Urothelium cell line (cell line): ENCODE measurements around the gene RFX2.
"Not testable (repeated sequence)": the region's sequence is repeated elsewhere in the genome, so short reads cannot be mapped to it uniquely, and the experiment has no call there.

Source experiments
- DNase-seq: peaks from one replicate; pipeline ENCODE4 v3.0.0; 2011; ENCODE audit warnings: low spot score, mixed read lengths
- FAIRE-seq: peaks from 2 replicates; lab custom pipeline; 2011; peaks lifted over from hg19 to GRCh38; lab: Jason Lieb, UNC

The RFX2 gene

DNA sequence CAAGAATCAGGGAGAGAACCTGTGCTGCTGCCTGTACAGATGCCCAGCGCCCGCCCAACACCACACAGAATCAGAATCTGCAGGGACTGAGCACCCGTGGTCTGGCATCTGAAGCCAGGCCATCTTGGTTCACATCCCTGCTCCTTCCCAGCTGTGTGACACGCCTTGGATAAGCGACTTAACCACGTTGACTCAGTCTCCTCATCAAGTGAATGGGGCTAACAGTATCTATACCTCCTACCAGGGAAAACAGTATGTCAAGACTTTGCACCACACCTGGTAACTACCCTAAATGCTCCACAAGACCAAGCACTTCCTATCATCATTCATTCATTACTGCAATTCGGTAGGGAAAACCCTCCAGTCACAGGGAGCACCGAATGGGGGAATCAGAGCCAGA, 133.5 kb downstream of the RFX2 start:
- FAIRE-seq = no peak
- no peak for DNase-seq

DNA sequence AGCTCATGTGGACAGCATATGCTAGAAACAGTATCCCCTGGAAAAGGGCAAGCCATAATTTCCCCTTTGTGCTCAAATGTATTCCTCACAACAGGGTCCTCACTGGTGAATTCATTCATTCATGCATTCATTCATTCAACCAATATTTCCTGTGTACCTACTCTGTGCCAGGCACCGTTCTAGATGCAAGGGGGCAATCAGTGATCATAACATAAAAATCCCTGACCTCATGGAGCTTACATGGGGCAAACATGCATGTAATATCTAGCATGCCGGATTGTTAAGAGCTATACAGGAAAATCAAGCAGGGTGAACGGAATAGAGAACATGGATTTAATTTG, 134.9 kb downstream of the RFX2 start:
- FAIRE-seq (no peak), DNase-seq (no peak)

DNA sequence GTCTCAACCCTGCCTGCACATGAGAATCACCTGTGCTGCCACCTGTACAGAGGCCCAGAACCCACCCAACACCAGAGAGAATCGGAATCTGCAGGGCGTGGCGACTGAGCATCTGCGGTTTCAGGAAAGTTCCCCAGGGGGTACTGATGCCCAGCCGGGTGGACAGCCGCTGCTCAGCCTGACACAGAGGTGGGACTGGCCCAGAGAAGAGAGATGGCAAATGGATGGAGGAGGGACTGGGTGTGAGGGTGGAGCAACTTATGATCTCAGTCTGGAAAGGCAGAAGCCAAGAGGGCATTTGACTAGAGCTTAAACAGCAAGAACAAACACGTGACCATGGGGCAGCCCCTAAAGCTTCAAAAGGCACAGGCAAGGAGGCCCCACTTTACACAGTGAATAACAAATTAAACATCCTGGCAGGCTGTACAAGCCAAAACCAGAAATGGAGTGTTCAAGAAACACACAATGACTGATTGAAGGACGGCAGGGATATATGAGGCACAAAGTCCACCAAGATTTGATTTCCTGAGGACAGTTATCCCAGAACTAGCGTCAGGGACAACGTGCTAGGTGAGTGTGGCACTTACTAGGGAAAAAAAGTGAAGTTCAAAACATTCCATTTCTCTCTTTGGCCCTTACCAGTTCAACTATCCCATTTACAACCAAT, 135.4 kb downstream of the RFX2 start:
- DNase-seq (no peak), FAIRE-seq (no peak)

DNA sequence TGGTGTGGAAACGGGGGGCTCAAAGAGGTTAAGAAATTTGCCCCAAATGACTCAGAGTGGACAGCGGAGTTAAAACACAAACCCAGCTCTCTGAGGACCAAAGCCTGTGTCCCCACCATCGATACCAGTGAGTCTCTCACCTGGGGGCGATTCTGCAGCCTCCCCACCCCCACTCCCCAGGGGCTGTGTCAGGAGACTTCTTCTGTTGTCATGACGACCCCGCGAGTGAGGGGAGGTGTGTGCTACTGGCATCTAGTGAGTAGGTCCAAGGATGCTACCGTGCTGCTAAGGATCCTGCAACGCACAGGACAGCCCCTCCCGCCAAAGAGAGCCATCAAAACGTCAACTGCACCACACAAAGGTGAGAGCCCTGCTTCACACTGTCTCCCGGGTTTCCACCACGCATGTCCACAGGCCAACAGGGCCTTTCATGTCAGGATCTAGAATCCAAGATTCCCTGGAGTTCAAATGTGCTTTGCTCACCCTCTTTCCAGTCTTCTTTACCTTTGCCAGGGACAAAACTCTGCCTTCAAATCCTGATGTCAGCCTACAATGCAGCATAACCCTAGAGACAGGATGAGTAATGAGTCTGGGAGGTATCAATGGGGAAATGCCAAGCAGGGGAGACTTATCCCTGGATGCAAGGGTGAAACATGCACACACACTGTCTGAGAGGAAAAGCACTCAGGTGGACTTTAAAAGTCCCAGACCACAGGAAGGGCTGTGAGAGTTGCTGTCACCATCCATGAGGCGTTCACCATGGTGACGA, 136.2 kb downstream of the RFX2 start:
- DNase-seq (no peak), FAIRE-seq (no peak)

DNA sequence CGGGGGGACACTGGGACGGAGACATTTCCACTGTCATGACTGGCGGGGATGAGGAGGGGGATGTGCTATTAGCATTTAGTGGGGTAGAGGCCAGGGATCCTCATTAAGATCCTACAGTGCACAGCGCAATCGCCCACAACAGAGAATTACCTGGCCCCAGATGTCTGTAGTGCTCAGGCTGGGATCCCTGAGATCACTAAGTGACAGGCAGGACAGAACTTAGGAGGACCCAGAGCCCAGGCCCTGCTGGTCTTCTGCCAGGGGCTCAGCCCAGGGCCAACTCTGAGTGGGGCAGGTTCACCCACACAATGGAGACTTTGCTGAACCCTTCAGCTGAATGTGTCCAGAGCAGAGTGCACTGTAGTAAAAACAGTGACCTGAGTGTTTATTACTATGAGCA, 136.9 kb downstream of the RFX2 start:
- DNase-seq (no peak), FAIRE-seq (no peak)

- DNase-seq = no peak
- no peak for FAIRE-seq
These were observed 138.0 kb downstream of the RFX2 start for GRCh38 chr19:5972355-5972731.

DNA sequence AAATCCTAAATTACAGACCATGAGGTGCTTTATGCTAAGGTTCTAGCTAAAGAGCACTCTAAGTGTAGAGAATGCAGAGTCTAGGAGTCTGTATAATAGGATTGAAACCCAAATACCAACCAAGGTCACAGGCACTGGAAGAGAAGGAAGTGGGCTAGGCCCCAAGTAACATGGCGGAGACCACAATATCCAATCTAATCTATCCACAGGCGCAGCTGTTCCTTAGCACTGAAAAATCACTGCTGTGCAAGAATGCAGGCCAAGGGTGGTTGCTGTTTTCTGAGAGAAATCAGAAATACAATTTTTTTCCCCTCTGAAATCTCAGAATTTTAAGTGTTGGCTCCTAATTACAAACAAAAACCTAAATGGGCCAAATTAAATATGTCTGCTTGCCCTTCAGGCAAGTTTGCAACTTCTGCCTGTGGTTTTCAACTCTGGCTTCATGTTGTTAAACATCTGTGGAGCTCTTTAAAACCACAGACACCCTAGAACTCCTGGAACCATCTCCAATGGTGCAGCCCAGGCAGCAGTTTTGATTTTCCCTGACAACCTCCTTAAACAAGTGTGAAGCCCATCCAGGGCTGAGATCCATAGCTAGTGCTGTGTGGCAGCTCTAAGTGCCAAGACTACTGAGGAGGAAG, 138.5 kb downstream of the RFX2 start:
- DNase-seq = no peak
- no peak for FAIRE-seq

GRCh38 chr19:5969476-5969875, 140.8 kb downstream of the RFX2 start:
- FAIRE-seq (no peak), DNase-seq (no peak)

DNA sequence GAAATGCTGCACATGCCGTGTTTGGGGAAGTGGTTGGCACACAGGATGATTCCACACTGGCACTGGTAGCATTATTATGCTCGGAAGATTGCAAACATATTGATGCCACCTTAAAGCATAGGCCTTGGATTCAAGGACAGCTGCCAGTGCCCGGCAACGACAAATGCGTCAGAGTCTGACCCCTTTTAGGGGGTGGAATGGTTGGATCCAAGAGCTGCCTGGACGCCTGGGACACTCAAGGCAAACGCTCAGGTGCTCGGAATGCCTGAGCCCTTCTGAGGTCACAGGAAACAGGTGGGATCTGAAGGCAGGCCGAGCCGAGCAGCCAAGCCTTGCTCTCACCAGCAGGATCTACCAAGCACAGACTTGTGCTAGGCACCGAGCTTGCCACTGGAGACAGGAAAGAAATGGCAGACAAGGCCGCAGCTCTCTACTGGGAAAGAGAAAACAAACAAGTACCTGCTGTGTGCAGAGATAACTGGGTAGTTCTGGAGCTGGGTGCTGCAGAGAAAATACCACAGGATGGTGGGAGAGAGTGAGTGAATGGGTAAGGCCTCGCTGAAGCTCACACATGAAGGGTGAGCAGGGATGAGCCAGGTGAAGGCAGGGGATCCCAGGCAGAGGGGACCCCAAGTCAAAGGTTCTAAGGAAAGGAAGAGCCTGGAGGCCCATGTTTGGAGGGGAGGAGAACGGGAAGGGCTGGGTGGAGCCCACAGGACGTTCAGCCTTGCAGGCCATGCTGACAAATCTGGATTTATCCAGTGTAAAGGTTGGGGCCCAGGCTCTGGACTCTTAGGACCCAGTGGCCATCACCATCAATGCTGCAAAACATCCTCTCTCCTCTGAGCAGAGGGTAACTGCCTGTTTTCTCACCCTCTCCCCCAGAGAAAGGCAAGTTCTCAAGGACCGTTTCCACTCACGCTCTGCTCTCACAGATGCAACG, 141.6 kb downstream of the RFX2 start:
- FAIRE-seq (no peak), DNase-seq (no peak)

DNA sequence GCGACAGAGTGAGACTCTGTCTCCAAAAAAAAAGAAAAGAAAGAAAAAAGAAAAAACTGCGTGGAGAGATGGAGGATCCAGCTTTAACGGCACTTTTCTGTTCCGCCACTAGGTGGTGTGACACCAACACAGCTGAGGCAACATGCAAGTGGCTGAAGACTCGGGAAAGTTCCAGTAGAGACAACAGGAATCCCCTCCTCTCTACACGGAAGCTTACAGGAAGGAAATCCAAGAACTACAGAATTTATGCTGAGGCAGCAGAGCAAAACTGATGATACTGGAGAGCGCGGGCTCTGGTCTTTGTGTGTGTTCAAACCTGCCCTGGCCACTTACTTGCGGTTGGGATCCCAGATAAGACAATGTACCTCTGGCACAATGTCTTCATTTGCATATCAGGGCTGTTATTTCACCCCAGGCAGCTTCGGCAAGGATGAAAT, 142.3 kb downstream of the RFX2 start:
- no peak for FAIRE-seq
- DNase-seq = peak; percentile 63

DNA sequence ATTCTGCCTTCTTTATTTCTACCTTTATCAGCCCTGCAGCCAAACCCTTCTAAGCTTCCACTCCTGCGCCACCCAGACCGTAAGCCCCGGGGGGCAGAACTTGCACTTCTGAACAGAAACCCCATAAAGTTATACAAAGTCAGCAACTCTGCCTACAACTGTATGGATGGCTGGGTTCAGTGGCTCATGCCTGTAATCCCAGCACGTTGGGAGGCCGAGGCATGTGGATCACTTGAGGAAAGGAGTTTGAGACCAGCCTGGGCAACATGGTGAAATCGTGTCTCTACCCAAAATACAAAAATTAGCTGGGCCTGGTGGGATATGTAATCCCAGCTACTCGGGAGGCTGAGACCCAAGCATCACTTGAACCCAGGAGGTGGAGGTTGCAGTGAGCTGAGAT, 142.7 kb downstream of the RFX2 start:
- no peak for FAIRE-seq
- DNase-seq = no peak

GRCh38 chr19:5966941-5967340, 143.4 kb downstream of the RFX2 start:
- no peak for FAIRE-seq
- DNase-seq = no peak

DNA sequence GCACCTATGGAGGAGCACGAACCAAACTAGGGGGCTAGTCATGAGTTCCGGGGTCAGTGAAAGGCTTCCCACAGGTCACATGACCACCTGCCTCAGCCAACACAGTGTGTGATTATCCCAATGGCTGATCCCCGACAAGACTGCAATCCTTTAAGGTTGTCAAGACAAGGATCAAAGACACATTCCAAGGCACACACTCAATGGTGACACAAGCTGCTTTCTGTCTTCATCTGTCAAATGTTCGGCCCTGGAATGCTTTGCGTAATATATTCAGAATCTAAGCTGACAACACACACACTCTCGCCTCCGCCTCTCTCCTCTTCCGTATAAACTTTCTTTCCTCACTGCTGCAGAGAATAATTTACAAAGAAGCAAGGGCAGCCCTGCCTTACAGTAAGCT, 144.1 kb downstream of the RFX2 start:
- FAIRE-seq = no peak

DNA sequence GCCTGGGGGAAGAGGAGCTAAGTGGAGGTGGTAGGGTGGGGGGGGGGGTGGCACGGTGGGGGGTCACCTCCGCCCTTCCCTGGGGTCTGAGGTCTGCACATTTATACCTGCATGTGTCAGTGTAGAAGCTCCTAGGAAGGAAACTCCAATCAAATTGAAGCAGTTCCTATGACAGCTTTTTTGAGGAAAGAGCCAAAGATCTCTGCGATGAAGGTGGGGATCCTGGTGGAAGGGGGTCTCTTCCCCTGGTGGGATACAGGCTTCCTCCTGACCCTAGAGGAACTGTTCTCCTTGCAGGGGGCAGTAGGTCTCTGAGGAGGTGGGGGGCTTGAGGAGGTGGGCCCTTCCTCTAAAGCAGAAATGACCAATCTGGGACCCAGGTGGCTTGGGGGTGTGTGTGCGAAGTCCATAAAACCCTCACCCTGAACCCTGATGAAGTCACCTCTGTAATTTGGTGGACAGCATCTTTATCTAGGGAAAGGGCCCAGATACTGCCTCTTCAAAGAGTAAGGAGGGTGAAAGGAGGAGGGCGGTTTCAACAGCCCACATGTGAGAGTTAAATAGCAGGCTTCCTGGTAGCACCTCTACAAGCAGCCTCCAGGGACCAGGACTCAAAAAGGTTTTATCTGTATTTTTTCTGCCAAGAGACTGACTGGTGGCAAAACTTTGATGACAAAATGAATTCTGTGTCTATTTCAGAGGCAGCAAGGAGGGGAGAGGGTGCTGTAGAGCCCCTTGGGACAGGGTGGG, 145.3 kb downstream of the RFX2 start:
- no peak for FAIRE-seq
- DNase-seq = no peak

More for the DNA sequence above, 144.1 kb downstream of the RFX2 start:
- DNase-seq = no peak

- no peak for FAIRE-seq
- DNase-seq = no peak
These were observed 146.4 kb downstream of the RFX2 start for GRCh38 chr19:5963855-5964254.

- DNase-seq, FAIRE-seq: not testable (repeated sequence)
These were observed 147.0 kb downstream of the RFX2 start for GRCh38 chr19:5963259-5963658.

DNA sequence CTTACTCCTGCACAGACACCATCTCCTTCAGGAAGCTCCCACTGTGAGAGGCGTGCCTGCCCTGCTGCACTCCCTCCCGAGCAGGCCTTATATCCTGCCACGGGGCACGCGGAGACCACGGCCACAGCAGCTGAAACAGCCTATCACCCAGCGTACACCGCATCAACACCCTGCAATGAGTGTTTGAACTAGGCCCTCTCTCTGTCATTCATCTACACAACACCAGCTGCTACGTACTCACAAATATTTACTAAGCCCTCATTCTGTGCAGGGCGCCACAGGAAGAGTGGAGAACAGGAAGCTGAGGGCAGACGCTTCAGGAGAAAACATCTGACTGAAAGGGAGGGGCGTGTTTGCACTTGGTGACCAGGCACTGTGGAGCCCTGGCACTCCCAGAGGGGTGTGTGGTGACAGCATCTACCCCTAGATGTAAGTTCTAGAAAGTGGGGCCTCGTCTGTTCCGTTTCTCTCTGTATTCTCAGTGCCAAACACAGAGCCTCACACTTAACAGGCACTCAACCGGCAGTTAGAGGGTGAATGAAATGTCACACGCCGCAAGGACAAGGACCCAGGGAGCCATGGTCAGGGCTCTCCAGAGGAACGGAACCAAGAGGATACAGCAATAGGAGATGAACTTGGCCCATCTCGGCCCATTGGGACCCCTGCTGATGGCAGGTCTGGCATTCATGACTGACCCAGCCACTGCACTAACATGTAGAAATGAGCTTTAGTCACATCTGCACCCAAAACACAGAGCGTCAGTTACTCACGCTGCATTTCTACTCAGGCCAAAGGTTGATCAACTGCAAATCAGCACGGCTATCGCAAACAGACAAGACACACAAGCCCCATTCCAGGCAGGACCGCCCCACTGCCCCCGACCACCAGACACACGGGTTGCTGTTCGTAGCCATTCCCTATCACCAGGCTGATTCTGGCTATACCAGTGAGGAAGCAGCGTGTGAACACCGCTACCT, 148.0 kb downstream of the RFX2 start:
- DNase-seq (no peak), FAIRE-seq (no peak)

- not testable (repeated sequence) for DNase-seq, FAIRE-seq
These were observed 148.7 kb downstream of the RFX2 start for GRCh38 chr19:5961641-5961968.
